GM20431 (cell line): ENCODE results near the gene SFXN5.

Experiments
- in situ Hi-C: fragments of 300-500 bp; cut with MseI, MboI; formaldehyde crosslinking; loops from one replicate; pipeline ENCODE4 v1.15.0; 2020; ENCODE audit warnings: low sequenced_read_pairs; ENCODE audit not compliant: unreplicated experiment

SFXN5 gene

GRCh38 chr2:73031095-73031678 is 40.3 kb downstream of the SFXN5 start:
- in situ Hi-C loops, result no loop called here

GRCh38 chr2:73028841-73029240 is 42.7 kb downstream of the SFXN5 start:
- in situ Hi-C loops, result no loop called here

GRCh38 chr2:73027340-73027739 is 44.2 kb downstream of the SFXN5 start:
- in situ Hi-C loops, result no loop called here

- in situ Hi-C loops, result no loop called here
Measured at GRCh38 chr2:73023497-73023896, 48.0 kb downstream of the SFXN5 start.

GRCh38 chr2:73022024-73022568 is 49.4 kb downstream of the SFXN5 start:
- in situ Hi-C loops, result no loop called here

- in situ Hi-C loops, result no loop called here
Measured at GRCh38 chr2:73021371-73022010, 50.0 kb downstream of the SFXN5 start.

- in situ Hi-C loops, result no loop called here
Measured at GRCh38 chr2:73020657-73021370, 50.7 kb downstream of the SFXN5 start.

- in situ Hi-C loops, result no loop called here
Measured at GRCh38 chr2:73020306-73020656, 51.2 kb downstream of the SFXN5 start.

- in situ Hi-C loops, result no loop called here
Measured at GRCh38 chr2:73018188-73018825, 53.2 kb downstream of the SFXN5 start.

GRCh38 chr2:73013936-73014335 is 57.6 kb downstream of the SFXN5 start:
- in situ Hi-C loops, result no loop called here

GRCh38 chr2:73009177-73009839 is 62.2 kb downstream of the SFXN5 start:
- in situ Hi-C loops, result no loop called here

- in situ Hi-C loops, result no loop called here
Measured at GRCh38 chr2:73008766-73009135, 62.8 kb downstream of the SFXN5 start.

GRCh38 chr2:73007991-73008765 is 63.3 kb downstream of the SFXN5 start:
- in situ Hi-C loops, result no loop called here

GRCh38 chr2:73006969-73007710 is 64.4 kb downstream of the SFXN5 start:
- in situ Hi-C loops, result no loop called here

- in situ Hi-C loops, result no loop called here
Measured at GRCh38 chr2:73004889-73005596, 66.5 kb downstream of the SFXN5 start.

GRCh38 chr2:73004466-73004865 is 67.0 kb downstream of the SFXN5 start:
- in situ Hi-C loops, result no loop called here

GRCh38 chr2:73003027-73003426 is 68.5 kb downstream of the SFXN5 start:
- in situ Hi-C loops, result no loop called here

GRCh38 chr2:73000808-73001570 is 70.5 kb downstream of the SFXN5 start:
- in situ Hi-C loops, result no loop called here
